Gastrocnemius medialis (tissue), 4 donors: Measurements from ENCODE around the gene CHST12. TPM values are rescaled to one million over a fixed set of nuclear protein-coding genes. Genes with fewer than 3 reads are reported as not detected.

Source experiments
- ATAC-seq, 2 donors: fragments of 150-250 bp; one replicate each; pipeline ENCODE4 v1.9.1; 2016
- DNase-seq, 2 donors: peaks; one replicate each; pipeline ENCODE4 v3.0.0-alpha.2; 2019
- H3K27ac ChIP-seq, 4 donors: fragments of 200-600 bp; sonication (generic); 1 replicate in 1 of 4; 2 replicates in 3 of 4; pipeline ENCODE4 v1.5.1; 2016 to 2018; ENCODE audit warnings: mild to moderate bottlenecking in 2 of 4, moderate library complexity in 1 of 4
- H3K27me3 ChIP-seq, 3 donors: fragments of 200-600 bp; sonication (generic) in 2 of 3; 1 replicate in 1 of 3; 2 replicates in 2 of 3; pipeline versions ENCODE4 v1.5.1 to v1.6.0; 2016 to 2019; ENCODE audit warnings: mild to moderate bottlenecking in 1 of 3, moderate library complexity in 1 of 3
- H3K36me3 ChIP-seq, 2 donors: fragments of 200-600 bp; sonication (generic) in 1 of 2; one replicate each; pipeline ENCODE4 v1.5.1; 2017 to 2018
- H3K4me1 ChIP-seq, 2 donors: fragments of 200-600 bp; sonication (generic) in 1 of 2; one replicate each; pipeline ENCODE4 v1.5.1; 2016 to 2017; ENCODE audit warnings: mild to moderate bottlenecking in 2 of 2
- H3K4me3 ChIP-seq, 4 donors: fragments of 200-600 bp; sonication (generic) in 3 of 4; 1 replicate in 1 of 4; 2 replicates in 3 of 4; pipeline ENCODE4 v1.5.1; 2016 to 2019; ENCODE audit warnings: mild to moderate bottlenecking in 2 of 4
- H3K9me3 ChIP-seq, 3 donors: fragments of 200-600 bp; sonication (generic) in 2 of 3; 1 replicate in 1 of 3; 2 replicates in 2 of 3; pipeline ENCODE4 v1.5.1; 2016 to 2019
- CTCF ChIP-seq, 5 experiments: fragments of 450-650 bp in 3 of 5; fragments of 200-600 bp in 2 of 5; sonication (generic) in 2 of 5; IDR thresholded peaks in 4 of 5; conservative IDR thresholded peaks in 1 of 5; 1 replicate in 4 of 5; 2 replicates in 1 of 5; pipeline ENCODE4 v1.5.1; 2016 to 2019; ENCODE audit warnings: antibody characterized with exemption in 5 of 5, mild to moderate bottlenecking in 3 of 5, moderate library complexity in 3 of 5
- POLR2A ChIP-seq, 2 donors: fragments of 450-650 bp; IDR thresholded peaks; one replicate each; pipeline ENCODE4 v1.6.1; 2017; ENCODE audit warnings: antibody characterized with exemption in 2 of 2, mild to moderate bottlenecking in 2 of 2, moderate library complexity in 2 of 2
- in situ Hi-C, 4 donors: fragments of 200-750 bp; cut with MboI; loops; one replicate each; pipeline versions ENCODE4 v1.15.0 to v1.8.0; 2017; ENCODE audit warnings: low sequenced_read_pairs in 4 of 4
- intact Hi-C: fragments of 100-400 bp; cut with DNase I; formaldehyde crosslinking; loops from one replicate; pipeline ENCODE4 v1.15.1; 2023; ENCODE audit warnings: low total_unique reads
- total RNA-seq, 4 donors: library from RNA; depleted of rRNA; stranded (reverse); fragments of >200 nt; gene quantifications; one replicate each; pipeline versions ENCODE4 v1.1.0 to v1.2.3, GENCODE V29; 2016

CHST12 gene
- total RNA-seq, 4 donors from 2014 or later, result 5.5 to 13.1 (median 10.1) TPM

- H3K27ac ChIP-seq, result no peak overlapping the region
- TF ChIP-seq CTCF (IDR thresholded peaks at IDR 0.05 in 4 of 5, conservative IDR thresholded peaks at IDR 0.05 in 1 of 5), result no peak
- no peak for TF ChIP-seq POLR2A (IDR thresholded peaks at IDR 0.05)
- H3K4me1 ChIP-seq, result peaks cover 0 to 4% of the 10 kb centered on the region in 2 donors
- no peaks in the 10 kb centered on the region for H3K36me3 ChIP-seq
- in situ Hi-C loops, result no loop called here
- ATAC-seq (no peak), DNase-seq (no peak)
- peaks cover 14 to 29% (median 25%) of the 10 kb centered on the region in 3 donors for H3K27me3 ChIP-seq
- H3K9me3 ChIP-seq, result no peaks in the 10 kb centered on the region
- H3K4me3 ChIP-seq, result no peak overlapping the region
- intact Hi-C loops, result no loop called here
Measured at GRCh38 chr7:2494191-2495130, 91.0 kb downstream of the CHST12 start.

GRCh38 chr7:2495418-2496299 is 92.2 kb downstream of the CHST12 start:
- no peak overlapping the region for H3K27ac ChIP-seq
- H3K27me3 ChIP-seq, result peaks cover 14 to 29% (median 25%) of the 10 kb centered on the region in 3 donors
- TF ChIP-seq CTCF (IDR thresholded peaks at IDR 0.05 in 4 of 5, conservative IDR thresholded peaks at IDR 0.05 in 1 of 5) (no peak), POLR2A (IDR thresholded peaks at IDR 0.05) (no peak)
- intact Hi-C loops (no loop called here), in situ Hi-C loops (no loop called here)
- ATAC-seq (no peak), DNase-seq (no peak)
- no peak overlapping the region for H3K4me3 ChIP-seq
- H3K4me1 ChIP-seq, result peaks cover 0 to 4% of the 10 kb centered on the region in 2 donors
- no peaks in the 10 kb centered on the region for H3K36me3 ChIP-seq
- H3K9me3 ChIP-seq, result no peaks in the 10 kb centered on the region

- DNase-seq (no peak), ATAC-seq (no peak)
- H3K9me3 ChIP-seq, result no peaks in the 10 kb centered on the region
- in situ Hi-C loops, result no loop called here
- no peak overlapping the region for H3K27ac ChIP-seq
- H3K4me3 ChIP-seq, result no peak overlapping the region
- TF ChIP-seq CTCF (IDR thresholded peaks at IDR 0.05 in 4 of 5, conservative IDR thresholded peaks at IDR 0.05 in 1 of 5) (no peak), POLR2A (IDR thresholded peaks at IDR 0.05) (no peak)
- H3K27me3 ChIP-seq, result peaks cover 14 to 29% (median 25%) of the 10 kb centered on the region in 3 donors
- intact Hi-C loops, result no loop called here
- H3K36me3 ChIP-seq, result no peaks in the 10 kb centered on the region
- H3K4me1 ChIP-seq, result peaks cover 0 to 4% of the 10 kb centered on the region in 2 donors
Measured at GRCh38 chr7:2496375-2496774, 93.0 kb downstream of the CHST12 start.

- no peaks in the 10 kb centered on the region for H3K9me3 ChIP-seq
- intact Hi-C loops, result no loop called here
- ATAC-seq (no peak), DNase-seq (no peak)
- no peak overlapping the region for H3K27ac ChIP-seq
- TF ChIP-seq CTCF (IDR thresholded peaks at IDR 0.05 in 4 of 5, conservative IDR thresholded peaks at IDR 0.05 in 1 of 5) (no peak), POLR2A (IDR thresholded peaks at IDR 0.05) (no peak)
- in situ Hi-C loops, result no loop called here
- H3K4me3 ChIP-seq, result no peak overlapping the region
- no peaks in the 10 kb centered on the region for H3K36me3 ChIP-seq
- peaks cover 14 to 29% (median 25%) of the 10 kb centered on the region in 3 donors for H3K27me3 ChIP-seq
- H3K4me1 ChIP-seq, result peaks cover 0 to 4% of the 10 kb centered on the region in 2 donors
Measured at GRCh38 chr7:2497065-2497464, 93.7 kb downstream of the CHST12 start.
